GM21360 (cell line): ENCODE results near the gene NR4A2.
A peak's percentile ranks its signal among the peaks of the same experiment; 100 is the strongest.
"Not testable (repeated sequence)": the region's sequence is repeated elsewhere in the genome, so short reads cannot be mapped to it uniquely, and the experiment has no call there.

Source experiments
- ATAC-seq: cut with Tn5 transposase; IDR thresholded peaks from one replicate; pipeline ENCODE4 v1.9.1; 2021; ENCODE audit warnings: mild to moderate bottlenecking, moderate library complexity; ENCODE audit not compliant: unreplicated experiment

Gene NR4A2

DNA sequence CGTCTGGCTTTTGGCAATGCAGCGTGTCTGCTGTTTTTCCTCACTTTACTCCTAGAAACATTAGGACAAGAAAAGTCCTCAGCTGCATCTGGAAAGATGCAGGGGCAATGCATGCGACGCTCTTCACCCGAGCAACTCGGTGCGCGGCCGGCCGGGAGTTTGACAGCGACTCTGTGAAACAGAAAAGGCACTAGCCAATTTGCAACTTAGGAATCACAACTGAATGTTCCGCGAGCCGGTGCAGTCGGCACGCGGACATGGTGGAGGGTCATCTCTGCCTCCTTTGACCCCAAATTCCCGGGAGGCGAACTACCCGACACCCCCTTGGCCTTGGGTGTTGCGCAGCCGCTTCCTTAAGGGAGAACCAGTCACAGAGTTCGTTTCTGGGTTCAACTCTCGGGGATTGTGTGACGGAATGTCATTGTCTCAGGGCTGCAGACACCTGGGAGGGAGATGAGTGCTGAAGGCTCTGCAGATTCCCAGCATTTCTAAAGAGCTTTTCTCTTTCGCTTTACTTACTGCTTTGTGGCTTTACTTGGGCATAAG is 9.8 kb downstream of the NR4A2 start:
- ATAC-seq, result no peak

- no peak for ATAC-seq
Observed at GRCh38 chr2:156322051-156322685, 10.4 kb downstream of the NR4A2 start.

- ATAC-seq, result no peak
Observed at GRCh38 chr2:156321243-156321904, 11.1 kb downstream of the NR4A2 start.

- ATAC-seq, result no peak
Observed at GRCh38 chr2:156320486-156321098, 11.9 kb downstream of the NR4A2 start.

DNA sequence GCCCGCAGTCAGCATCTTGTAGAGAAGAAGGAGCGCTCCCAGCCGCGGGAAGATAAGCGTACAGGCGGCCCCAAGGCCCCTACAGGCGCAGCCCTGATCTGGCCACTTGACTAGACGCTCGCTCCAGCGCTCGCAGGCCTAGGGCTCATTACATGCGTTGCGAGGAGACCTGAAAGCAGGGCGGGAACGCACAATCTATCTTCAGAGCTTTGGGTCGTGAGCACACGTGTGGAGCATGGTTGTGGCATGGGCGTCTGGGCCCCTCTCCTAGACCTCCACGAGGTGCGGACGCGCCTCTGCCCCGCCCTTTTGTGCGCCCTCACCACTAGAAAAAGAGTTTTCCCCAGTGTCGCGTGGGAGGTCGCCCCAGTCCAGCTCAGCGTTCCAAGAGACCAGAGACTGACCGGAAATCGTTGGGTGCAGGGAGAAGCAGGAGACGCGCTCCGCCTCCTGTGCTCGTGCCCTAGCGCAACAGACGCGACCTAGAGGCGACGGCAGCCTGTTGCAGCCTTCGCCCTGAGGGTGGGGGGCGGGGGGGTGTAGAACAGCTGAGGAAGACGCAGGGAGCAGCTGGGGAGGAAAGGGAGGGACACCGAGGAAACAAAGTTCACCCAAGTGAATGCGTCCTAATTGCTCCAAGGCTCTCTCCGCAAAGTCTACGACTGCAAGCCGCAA is 12.6 kb downstream of the NR4A2 start:
- no peak for ATAC-seq

GRCh38 chr2:156317631-156318030 is 14.9 kb downstream of the NR4A2 start:
- no peak for ATAC-seq

GRCh38 chr2:156311976-156312375 is 20.5 kb downstream of the NR4A2 start:
- ATAC-seq, result no peak

DNA sequence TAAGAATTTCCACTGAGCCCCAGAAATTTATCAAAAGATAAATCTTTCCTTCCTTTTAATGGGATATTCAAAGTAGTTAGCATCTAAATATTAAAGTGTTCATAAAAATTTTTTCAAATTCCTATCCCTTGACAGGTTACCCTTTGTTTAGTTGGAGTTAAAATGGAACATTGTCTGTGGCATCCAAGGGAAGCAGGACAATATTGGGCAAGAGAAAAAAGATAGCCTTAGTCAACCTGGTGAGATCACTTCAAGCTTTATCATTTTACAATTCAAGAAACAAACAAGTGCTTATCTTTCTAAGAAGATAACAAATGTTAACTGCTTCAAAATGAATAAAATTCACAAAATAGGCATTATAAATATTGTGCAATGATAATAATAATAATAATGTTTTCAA is 21.7 kb downstream of the NR4A2 start:
- no peak for ATAC-seq

- no peak for ATAC-seq
Observed at GRCh38 chr2:156309917-156310316, 22.6 kb downstream of the NR4A2 start.

- peak; percentile 53 for ATAC-seq
Observed at GRCh38 chr2:156309167-156309566, 23.4 kb downstream of the NR4A2 start.

- ATAC-seq, result no peak
Observed at GRCh38 chr2:156306821-156307220, 25.7 kb downstream of the NR4A2 start.

- ATAC-seq, result no peak
Observed at GRCh38 chr2:156305121-156305520, 27.4 kb downstream of the NR4A2 start.

DNA sequence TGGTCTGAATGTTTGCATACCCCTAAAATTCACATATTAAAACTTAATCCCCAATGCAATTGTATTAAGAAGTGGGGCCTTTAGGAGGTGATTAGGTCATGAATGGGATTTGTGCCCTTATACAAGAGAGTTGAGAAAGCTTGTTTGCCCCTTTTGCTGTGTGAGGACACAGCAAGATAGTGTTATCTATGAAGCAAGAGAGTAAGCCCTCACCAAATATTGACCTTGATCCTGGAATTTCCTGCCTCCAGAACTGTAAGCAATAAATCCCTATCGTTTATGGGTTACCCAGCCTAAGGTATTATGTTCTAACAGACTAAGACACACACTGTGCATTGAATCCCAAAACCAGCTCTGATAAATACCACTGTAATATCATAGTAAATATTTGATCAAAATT is 32.2 kb downstream of the NR4A2 start:
- no peak for ATAC-seq

GRCh38 chr2:156294945-156295580 is 37.5 kb downstream of the NR4A2 start:
- ATAC-seq, result no peak

GRCh38 chr2:156293382-156293781 is 39.1 kb downstream of the NR4A2 start:
- not testable (repeated sequence) for ATAC-seq

DNA sequence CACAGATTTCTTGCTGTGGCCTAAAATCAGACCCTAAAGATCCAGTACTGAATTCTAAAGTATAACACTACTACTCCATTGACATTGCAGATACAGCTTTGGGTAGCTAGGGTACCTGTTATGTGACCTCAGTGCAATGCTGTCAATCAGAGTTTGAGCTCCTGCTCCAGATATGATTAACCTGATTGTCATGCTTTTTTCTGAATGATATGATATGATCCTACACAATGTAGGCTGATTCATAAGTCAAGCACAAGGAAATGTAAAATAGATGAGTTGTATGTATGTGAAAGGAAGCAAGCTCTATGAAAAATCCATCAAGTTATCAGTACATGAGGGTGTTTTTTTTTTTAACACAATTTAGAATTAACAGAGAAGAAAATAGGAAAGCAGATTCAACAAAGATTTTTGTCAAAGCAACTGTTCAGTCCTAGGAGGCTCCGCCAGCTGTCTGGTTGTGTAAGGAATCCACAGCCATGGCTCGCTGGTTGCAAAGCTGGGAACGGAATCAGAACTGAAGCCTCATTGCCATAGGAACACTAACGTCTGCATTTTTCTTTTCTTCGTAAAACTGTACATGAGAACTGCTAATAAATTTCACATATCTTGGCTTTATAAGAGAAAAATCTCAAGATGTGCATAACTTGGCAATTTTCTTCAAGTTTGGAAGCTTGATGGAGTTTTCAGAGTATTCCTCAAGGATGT is 52.9 kb downstream of the NR4A2 start:
- no peak for ATAC-seq
